Sciatic nerve (tissue), 2 donors: ENCODE measurements around the gene ACSM5. TPM values are rescaled to one million over a fixed set of nuclear protein-coding genes. Genes with fewer than 3 reads are reported as not detected.

Source experiments
- ATAC-seq: fragments of 200-7000 bp; cut with Tn5 transposase; one replicate; pipeline ENCODE4 v1.9.1; 2020; ENCODE audit warnings: mild to moderate bottlenecking, moderate library complexity
- DNase-seq: peaks from one replicate; pipeline ENCODE4 v3.0.0-alpha.2; 2020; ENCODE audit warnings: low spot score
- intact Hi-C: fragments of 100-400 bp; cut with DNase I; formaldehyde crosslinking; loops from one replicate; pipeline ENCODE4 v1.14.2; 2022
- total RNA-seq: library from RNA; stranded (reverse); fragmentation: NEBNext Ultra II Directional; extraction: Animal tissue kit (Norgen Biotek cat#: 25700); gene quantifications from one replicate; pipeline ENCODE4 v1.2.1, GENCODE V29; 2021
- donor health status: DM: no; HTN: no; CAD: no.
- donor health status: DM: no; HTN: no; CAD: no.

The ACSM5 gene
- 15.6 TPM for total RNA-seq

GRCh38 chr16:20409398-20410120 lies at the start of gene ACSM5:
ACSM5 (plus strand) TSS chr16:20409534; CDS start chr16:20411485, 1,951 bp downstream.
- intact Hi-C loops: no loop called here
- ATAC-seq (peak; percentile 81), DNase-seq (peak; percentile 81)

GRCh38 chr16:20359997-20360396 lies 49.3 kb upstream of the ACSM5 start:
- ATAC-seq: no peak
- intact Hi-C loops: no loop called here
- no peak for DNase-seq

GRCh38 chr16:20363191-20363590 lies 46.1 kb upstream of the ACSM5 start:
- DNase-seq: no peak
- intact Hi-C loops: no loop called here
- no peak for ATAC-seq

GRCh38 chr16:20364051-20364450 lies 45.3 kb upstream of the ACSM5 start:
- intact Hi-C loops: no loop called here
- DNase-seq: no peak
- no peak for ATAC-seq

- ATAC-seq (no peak), DNase-seq (no peak)
- intact Hi-C loops: no loop called here
Observed at GRCh38 chr16:20369452-20370054, 39.8 kb upstream of the ACSM5 start.

GRCh38 chr16:20372701-20373100 lies 36.6 kb upstream of the ACSM5 start:
- ATAC-seq (no peak), DNase-seq (no peak)
- intact Hi-C loops: no loop called here

GRCh38 chr16:20377181-20377580 lies 32.2 kb upstream of the ACSM5 start:
- ATAC-seq (no peak), DNase-seq (no peak)
- intact Hi-C loops: no loop called here

- DNase-seq: no peak
- no peak for ATAC-seq
- intact Hi-C loops: no loop called here
Observed at GRCh38 chr16:20380782-20381181, 28.6 kb upstream of the ACSM5 start.

- ATAC-seq (no peak), DNase-seq (no peak)
- intact Hi-C loops: no loop called here
Observed at GRCh38 chr16:20382202-20382948, 27.0 kb upstream of the ACSM5 start.

- intact Hi-C loops: no loop called here
- ATAC-seq: peak; percentile 50
- no peak for DNase-seq
Observed at GRCh38 chr16:20383106-20384029, 26.0 kb upstream of the ACSM5 start.

- intact Hi-C loops: no loop called here
- ATAC-seq (peak; percentile 41), DNase-seq (peak; percentile 79)
Observed at GRCh38 chr16:20385844-20386832, 23.2 kb upstream of the ACSM5 start.

GRCh38 chr16:20387978-20388377 lies 21.4 kb upstream of the ACSM5 start:
- DNase-seq: no peak
- no peak for ATAC-seq
- intact Hi-C loops: no loop called here

GRCh38 chr16:20388854-20389253 lies 20.5 kb upstream of the ACSM5 start:
- DNase-seq (no peak), ATAC-seq (no peak)
- intact Hi-C loops: no loop called here

GRCh38 chr16:20391045-20391444 lies 18.3 kb upstream of the ACSM5 start:
- intact Hi-C loops: no loop called here
- DNase-seq: no peak
- ATAC-seq: no peak

GRCh38 chr16:20393801-20394577 lies 15.3 kb upstream of the ACSM5 start:
- ATAC-seq: no peak
- intact Hi-C loops: no loop called here

GRCh38 chr16:20395946-20396345 lies 13.4 kb upstream of the ACSM5 start:
- DNase-seq (no peak), ATAC-seq (no peak)
- intact Hi-C loops: no loop called here

More at GRCh38 chr16:20393801-20394577, 15.3 kb upstream of the ACSM5 start:
- DNase-seq: no peak

GRCh38 chr16:20396846-20397467 lies 12.4 kb upstream of the ACSM5 start:
- intact Hi-C loops: no loop called here
- ATAC-seq: no peak

More at GRCh38 chr16:20396846-20397467, 12.4 kb upstream of the ACSM5 start:
- DNase-seq: no peak
